Glutamatergic neuron (in vitro differentiated cells): ENCODE results near the gene SFXN2. TPM values are rescaled to one million over a fixed set of nuclear protein-coding genes. Genes with fewer than 3 reads are reported as not detected.

ENCODE experiments used
- DNase-seq: peaks from one replicate; pipeline ENCODE4 v3.0.0; 2022
- H3K27ac Mint-ChIP-seq: one replicate; pipeline ENCODE4 v1.8.0; 2020; ENCODE audit warnings: mild to moderate bottlenecking, mixed read lengths, inconsistent platforms; ENCODE audit not compliant: unreplicated experiment
- H3K27me3 Mint-ChIP-seq: one replicate; pipeline ENCODE4 v1.8.0; 2020; ENCODE audit warnings: mild to moderate bottlenecking, moderate library complexity, mixed read lengths, inconsistent platforms; ENCODE audit not compliant: unreplicated experiment
- H3K36me3 Mint-ChIP-seq: one replicate; pipeline ENCODE4 v1.8.0; 2020; ENCODE audit warnings: mild to moderate bottlenecking, mixed read lengths, inconsistent platforms; ENCODE audit not compliant: unreplicated experiment
- H3K4me1 Mint-ChIP-seq: one replicate; pipeline ENCODE4 v1.8.0; 2020; ENCODE audit warnings: mild to moderate bottlenecking, low read depth, mixed read lengths, inconsistent platforms; ENCODE audit not compliant: unreplicated experiment
- H3K4me3 Mint-ChIP-seq: one replicate; pipeline ENCODE4 v1.8.0; 2020; ENCODE audit warnings: mild to moderate bottlenecking, mixed read lengths, inconsistent platforms; ENCODE audit not compliant: unreplicated experiment
- H3K9me3 Mint-ChIP-seq: one replicate; pipeline ENCODE4 v1.8.0; 2020; ENCODE audit warnings: mild to moderate bottlenecking, moderate library complexity, mixed read lengths, inconsistent platforms; ENCODE audit not compliant: unreplicated experiment
- CTCF ChIP-seq: fragments of 200-600 bp; sonication (generic); IDR thresholded peaks from one replicate; pipeline ENCODE4 v1.5.0; 2021; ENCODE audit not compliant: partially characterized antibody, unreplicated experiment
- total RNA-seq: library from RNA; stranded (reverse); fragmentation: NEBNext Ultra II Directional; extraction: Animal tissue kit (Norgen Biotek cat#: 25700); gene quantifications from one replicate; pipeline ENCODE4 v1.2.1, GENCODE V29; 2021; ENCODE audit not compliant: unreplicated experiment

SFXN2 gene
- total RNA-seq, 1 donor from 2014 or later = 5.4 TPM

GRCh38 chr10:102726274-102726673 lies 11.8 kb downstream of the SFXN2 start:
- TF ChIP-seq CTCF = no peak
- peaks cover 7% of the 10 kb centered on the region for H3K27me3 Mint-ChIP-seq
- H3K9me3 Mint-ChIP-seq = peaks cover 3% of the 10 kb centered on the region
- H3K36me3 Mint-ChIP-seq = no peaks in the 10 kb centered on the region
- no peak for DNase-seq
- H3K4me3 Mint-ChIP-seq = no peak overlapping the region
- no peaks in the 10 kb centered on the region for H3K4me1 Mint-ChIP-seq
- H3K27ac Mint-ChIP-seq = no peak overlapping the region

- Mint-ChIP-seq H3K9me3 (peaks cover 3% of the 10 kb centered on the region), H3K4me3 (no peak overlapping the region), H3K36me3 (no peaks in the 10 kb centered on the region), H3K4me1 (no peaks in the 10 kb centered on the region), H3K27me3 (peaks cover 7% of the 10 kb centered on the region), H3K27ac (no peak overlapping the region)
- no peak for TF ChIP-seq CTCF
- no peak for DNase-seq
Measured at GRCh38 chr10:102727037-102727818, 12.8 kb downstream of the SFXN2 start.

GRCh38 chr10:102729029-102730026 lies 14.9 kb downstream of the SFXN2 start:
- peak overlapping the region; percentile 35 for H3K27ac Mint-ChIP-seq
- no peaks in the 10 kb centered on the region for H3K4me1 Mint-ChIP-seq

DNA sequence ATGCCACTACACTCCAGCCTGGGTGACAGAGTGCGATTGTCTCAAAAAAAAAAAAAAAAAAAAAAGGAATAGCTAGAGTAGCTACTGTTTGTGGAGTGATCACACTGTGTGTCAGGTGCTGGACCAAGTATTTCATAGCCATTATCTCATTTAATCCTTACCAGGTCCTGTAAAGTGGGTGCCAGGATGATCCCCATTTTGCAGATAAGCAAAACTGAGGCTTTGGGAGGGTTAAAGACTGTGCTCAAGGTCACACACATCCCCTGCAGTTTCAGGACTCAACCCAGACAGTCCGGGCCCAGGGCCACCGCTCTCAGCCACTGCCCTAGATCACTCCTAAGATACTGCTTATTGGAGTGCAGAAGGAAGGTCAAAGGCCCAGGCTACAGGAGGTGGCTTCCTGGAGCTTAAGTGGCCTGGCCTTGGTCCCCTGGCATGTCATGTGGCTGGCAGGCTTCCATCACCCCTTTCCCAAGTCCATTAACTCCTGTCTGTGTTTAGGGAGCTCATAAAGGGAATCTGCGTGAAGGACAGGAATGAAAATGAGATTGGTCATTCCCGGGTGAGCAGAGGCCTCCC lies 16.9 kb downstream of the SFXN2 start:
- no peak for DNase-seq
- Mint-ChIP-seq H3K36me3 (no peaks in the 10 kb centered on the region), H3K27me3 (peaks cover 10% of the 10 kb centered on the region), H3K27ac (no peak overlapping the region), H3K4me3 (no peak overlapping the region), H3K9me3 (peaks cover 2% of the 10 kb centered on the region), H3K4me1 (no peaks in the 10 kb centered on the region)
- no peak for TF ChIP-seq CTCF

More at GRCh38 chr10:102729029-102730026, 14.9 kb downstream of the SFXN2 start:
- H3K36me3 Mint-ChIP-seq = no peaks in the 10 kb centered on the region
- DNase-seq = peak; percentile 92
- H3K9me3 Mint-ChIP-seq = peaks cover 5% of the 10 kb centered on the region
- H3K4me3 Mint-ChIP-seq = no peak overlapping the region
- peaks cover 7% of the 10 kb centered on the region for H3K27me3 Mint-ChIP-seq
- TF ChIP-seq CTCF = peak; percentile 84
